DOHH2 (cell line): Measurements from ENCODE around the gene CHTF8.

Experiments used
- EZH2phosphoT487 ChIP-seq: fragments of 200-600 bp; sonication (generic); IDR thresholded peaks from 2 replicates; pipeline ENCODE4 v1.6.1; 2017; ENCODE audit warnings: borderline replicate concordance, mild to moderate bottlenecking, antibody characterized with exemption, low read length, moderate library complexity, mixed read lengths
- TF ChIP-seq, protein P1 (sequence below): fragments of 200-600 bp; sonication (generic); IDR thresholded peaks from one replicate; pipeline ENCODE4 v1.5.1; 2014; ENCODE audit warnings: antibody characterized with exemption, mild to moderate bottlenecking, low read depth, low read length; ENCODE audit not compliant: poor library complexity, severe bottlenecking

DNA sequence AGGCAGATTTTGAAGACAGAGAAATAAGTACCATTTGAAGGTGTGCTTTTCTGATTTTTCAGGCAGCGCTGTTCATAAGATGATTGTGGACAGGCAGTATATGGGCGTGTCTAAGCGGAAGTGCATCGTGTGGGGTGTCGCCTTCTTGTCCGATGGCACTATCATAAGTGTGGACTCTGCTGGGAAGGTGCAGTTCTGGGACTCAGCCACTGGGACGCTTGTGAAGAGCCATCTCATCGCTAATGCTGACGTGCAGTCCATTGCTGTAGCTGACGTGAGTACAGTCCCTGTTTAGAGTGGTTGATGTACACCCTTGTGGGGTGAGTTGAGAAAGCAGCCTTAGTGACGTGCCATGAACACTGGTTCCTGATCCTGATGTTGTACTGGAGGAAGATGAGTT is 10.7 kb upstream of the CHTF8 start:
- TF ChIP-seq, protein P1, sequence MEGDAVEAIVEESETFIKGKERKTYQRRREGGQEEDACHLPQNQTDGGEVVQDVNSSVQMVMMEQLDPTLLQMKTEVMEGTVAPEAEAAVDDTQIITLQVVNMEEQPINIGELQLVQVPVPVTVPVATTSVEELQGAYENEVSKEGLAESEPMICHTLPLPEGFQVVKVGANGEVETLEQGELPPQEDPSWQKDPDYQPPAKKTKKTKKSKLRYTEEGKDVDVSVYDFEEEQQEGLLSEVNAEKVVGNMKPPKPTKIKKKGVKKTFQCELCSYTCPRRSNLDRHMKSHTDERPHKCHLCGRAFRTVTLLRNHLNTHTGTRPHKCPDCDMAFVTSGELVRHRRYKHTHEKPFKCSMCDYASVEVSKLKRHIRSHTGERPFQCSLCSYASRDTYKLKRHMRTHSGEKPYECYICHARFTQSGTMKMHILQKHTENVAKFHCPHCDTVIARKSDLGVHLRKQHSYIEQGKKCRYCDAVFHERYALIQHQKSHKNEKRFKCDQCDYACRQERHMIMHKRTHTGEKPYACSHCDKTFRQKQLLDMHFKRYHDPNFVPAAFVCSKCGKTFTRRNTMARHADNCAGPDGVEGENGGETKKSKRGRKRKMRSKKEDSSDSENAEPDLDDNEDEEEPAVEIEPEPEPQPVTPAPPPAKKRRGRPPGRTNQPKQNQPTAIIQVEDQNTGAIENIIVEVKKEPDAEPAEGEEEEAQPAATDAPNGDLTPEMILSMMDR: no peak
- no peak for TF ChIP-seq EZH2phosphoT487
